BE2C (cell line): ENCODE data around the gene AKR1A1.

Experiments used
- DNase-seq: peaks from one replicate; pipeline ENCODE4 v3.0.0-alpha.2; 2020
- H3K27me3 ChIP-seq: fragments of 250-450 bp; sonication (Bioruptor Pico); 2 replicates; pipeline ENCODE4 v1.5.1; 2020; ENCODE audit warnings: mild to moderate bottlenecking
- H3K36me3 ChIP-seq: fragments of 250-450 bp; sonication (Bioruptor Pico); 2 replicates; pipeline ENCODE4 v1.5.1; 2020; ENCODE audit warnings: mild to moderate bottlenecking
- H3K4me1 ChIP-seq: fragments of 250-450 bp; sonication (Bioruptor Pico); 2 replicates; pipeline ENCODE4 v1.5.1; 2020
- H3K4me3 ChIP-seq: 2 replicates; pipeline ENCODE4 v1.5.1; 2011; ENCODE audit warnings: low read depth, low read length
- H3K9me3 ChIP-seq: fragments of 250-450 bp; sonication (Bioruptor Pico); 2 replicates; pipeline ENCODE4 v1.5.1; 2020
- CTCF ChIP-seq: IDR thresholded peaks from 2 replicates; pipeline ENCODE4 v1.5.1; 2012; ENCODE audit warnings: mild to moderate bottlenecking, low read depth, low read length

AKR1A1 gene

DNA sequence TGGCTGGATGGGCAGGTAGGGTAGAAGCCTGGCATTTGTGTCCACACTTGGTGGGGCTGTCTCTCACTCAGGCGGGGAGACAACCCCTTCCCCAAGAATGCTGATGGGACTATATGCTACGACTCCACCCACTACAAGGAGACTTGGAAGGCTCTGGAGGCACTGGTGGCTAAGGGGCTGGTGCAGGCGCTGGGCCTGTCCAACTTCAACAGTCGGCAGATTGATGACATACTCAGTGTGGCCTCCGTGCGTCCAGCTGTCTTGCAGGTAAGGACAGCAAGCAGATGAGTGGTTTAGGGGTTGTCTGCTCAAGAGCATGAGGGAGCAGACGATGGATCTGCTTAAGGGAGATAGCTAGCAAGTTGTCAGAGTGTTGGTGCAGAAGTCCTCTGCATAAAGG lies 17.3 kb downstream of the AKR1A1 start:
- Histone ChIP-seq H3K4me1 (no peaks in the 10 kb centered on the region), H3K9me3 (no peaks in the 10 kb centered on the region), H3K36me3 (peaks cover 26% of the 10 kb centered on the region), H3K27me3 (no peaks in the 10 kb centered on the region), H3K4me3 (no peak overlapping the region)
- no peak for TF ChIP-seq CTCF
- no peak for DNase-seq

GRCh38 chr1:45568421-45568820 lies 17.8 kb downstream of the AKR1A1 start:
- Histone ChIP-seq H3K4me3 (no peak overlapping the region), H3K9me3 (no peaks in the 10 kb centered on the region), H3K36me3 (peaks cover 26% of the 10 kb centered on the region), H3K27me3 (no peaks in the 10 kb centered on the region), H3K4me1 (no peaks in the 10 kb centered on the region)
- no peak for TF ChIP-seq CTCF
- no peak for DNase-seq

GRCh38 chr1:45569571-45569961 lies 18.9 kb downstream of the AKR1A1 start:
- Histone ChIP-seq H3K27me3 (no peaks in the 10 kb centered on the region), H3K4me3 (no peak overlapping the region), H3K9me3 (no peaks in the 10 kb centered on the region), H3K36me3 (peaks cover 26% of the 10 kb centered on the region), H3K4me1 (no peaks in the 10 kb centered on the region)
- TF ChIP-seq CTCF: no peak
- DNase-seq: no peak

DNA sequence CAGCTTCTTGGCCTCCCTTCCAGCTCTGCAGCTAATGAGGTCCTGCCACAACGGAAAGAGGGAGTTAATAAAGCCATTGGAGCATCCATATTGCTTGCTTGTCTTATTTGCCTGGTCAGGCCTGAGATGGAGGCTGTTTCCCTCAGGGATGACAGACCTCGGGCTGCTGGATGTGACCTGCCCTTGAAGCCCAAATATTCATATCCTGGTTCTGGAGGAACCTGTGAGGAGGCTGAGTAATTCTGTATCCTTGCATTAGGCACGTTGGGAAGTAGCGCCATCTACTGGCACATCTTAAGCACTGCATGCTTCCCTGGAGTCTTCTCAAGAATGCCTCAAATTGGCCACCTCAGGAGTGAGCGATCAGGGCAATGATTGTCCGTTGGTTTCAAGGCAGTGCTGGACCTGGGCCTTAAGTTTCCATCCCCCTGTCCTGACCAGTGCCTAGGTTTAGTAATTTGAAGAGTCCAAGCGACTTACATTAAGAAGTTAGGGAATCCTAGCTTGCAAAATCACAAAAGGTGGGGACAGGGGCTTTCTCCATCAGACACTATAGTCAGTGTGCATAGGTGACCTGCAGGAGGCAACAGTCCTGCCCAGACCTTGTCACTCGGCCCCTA lies 19.4 kb downstream of the AKR1A1 start:
- TF ChIP-seq CTCF: peak; percentile 92
- H3K4me3 ChIP-seq: no peak overlapping the region
- peaks cover 26% of the 10 kb centered on the region for H3K36me3 ChIP-seq
- H3K27me3 ChIP-seq: no peaks in the 10 kb centered on the region
- peak; percentile 39 for DNase-seq
- H3K4me1 ChIP-seq: no peaks in the 10 kb centered on the region
- H3K9me3 ChIP-seq: no peaks in the 10 kb centered on the region

DNA sequence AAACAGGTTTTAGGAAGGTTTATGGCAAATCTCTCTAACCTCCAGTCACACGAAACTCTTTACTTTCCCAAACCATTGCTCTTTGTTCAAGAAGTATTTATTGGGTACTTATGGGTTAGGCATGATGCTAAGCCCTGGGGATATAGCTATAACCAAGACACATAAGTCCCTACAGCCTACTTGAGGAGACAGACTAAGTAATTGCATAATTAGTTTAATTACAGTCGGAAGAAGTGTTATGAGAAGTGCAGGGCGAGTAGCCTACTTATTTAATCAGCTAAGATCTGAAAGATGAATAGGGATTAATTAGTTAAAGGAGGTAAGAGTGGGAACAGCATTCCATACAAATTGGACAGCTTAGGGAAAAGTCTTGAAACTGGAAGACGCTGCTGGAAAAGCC lies 20.0 kb downstream of the AKR1A1 start:
- DNase-seq: no peak
- TF ChIP-seq CTCF: no peak
- Histone ChIP-seq H3K4me3 (no peak overlapping the region), H3K9me3 (no peaks in the 10 kb centered on the region), H3K4me1 (no peaks in the 10 kb centered on the region), H3K27me3 (no peaks in the 10 kb centered on the region), H3K36me3 (peaks cover 26% of the 10 kb centered on the region)

GRCh38 chr1:45573231-45573804 lies 22.7 kb downstream of the AKR1A1 start:
- Histone ChIP-seq H3K4me1 (no peaks in the 10 kb centered on the region), H3K4me3 (no peak overlapping the region), H3K9me3 (no peaks in the 10 kb centered on the region), H3K27me3 (no peaks in the 10 kb centered on the region), H3K36me3 (peaks cover 11% of the 10 kb centered on the region)
- no peak for TF ChIP-seq CTCF
- no peak for DNase-seq
